GM12875 (cell line): ENCODE results near the gene GRK5.

Experiments used
- H3K4me3 ChIP-seq: one replicate; pipeline ENCODE4 v1.5.1; 2011; ENCODE audit warnings: low read depth, low read length, control low read depth
- CTCF ChIP-seq: IDR thresholded peaks from 2 replicates; pipeline ENCODE4 v1.5.1; 2011; ENCODE audit warnings: low read depth, mild to moderate bottlenecking, control low read depth, inconsistent platforms, low read length, moderate library complexity, borderline replicate concordance; ENCODE audit not compliant: insufficient read depth

Gene GRK5

DNA sequence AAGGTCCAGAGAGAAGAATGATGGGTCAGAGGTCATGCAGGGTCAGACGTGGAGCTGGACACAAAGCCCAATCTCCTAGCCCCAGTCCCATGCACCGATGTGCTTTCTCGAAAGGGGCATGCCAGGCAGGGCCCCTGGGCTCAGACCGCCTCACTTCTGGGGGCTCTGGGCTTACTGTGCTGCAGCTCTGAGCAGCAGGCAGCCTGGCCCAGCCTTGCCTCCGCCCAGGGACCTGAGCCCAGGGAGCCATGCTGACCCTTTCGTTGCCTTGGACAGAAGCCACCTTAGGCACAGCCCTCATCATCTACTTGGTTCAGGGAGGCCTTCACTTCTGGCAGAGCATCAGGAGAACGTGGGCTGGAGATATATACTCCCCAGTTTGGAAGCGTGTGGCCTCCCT lies 161.2 kb downstream of the GRK5 start:
- TF ChIP-seq CTCF, result no peak

DNA sequence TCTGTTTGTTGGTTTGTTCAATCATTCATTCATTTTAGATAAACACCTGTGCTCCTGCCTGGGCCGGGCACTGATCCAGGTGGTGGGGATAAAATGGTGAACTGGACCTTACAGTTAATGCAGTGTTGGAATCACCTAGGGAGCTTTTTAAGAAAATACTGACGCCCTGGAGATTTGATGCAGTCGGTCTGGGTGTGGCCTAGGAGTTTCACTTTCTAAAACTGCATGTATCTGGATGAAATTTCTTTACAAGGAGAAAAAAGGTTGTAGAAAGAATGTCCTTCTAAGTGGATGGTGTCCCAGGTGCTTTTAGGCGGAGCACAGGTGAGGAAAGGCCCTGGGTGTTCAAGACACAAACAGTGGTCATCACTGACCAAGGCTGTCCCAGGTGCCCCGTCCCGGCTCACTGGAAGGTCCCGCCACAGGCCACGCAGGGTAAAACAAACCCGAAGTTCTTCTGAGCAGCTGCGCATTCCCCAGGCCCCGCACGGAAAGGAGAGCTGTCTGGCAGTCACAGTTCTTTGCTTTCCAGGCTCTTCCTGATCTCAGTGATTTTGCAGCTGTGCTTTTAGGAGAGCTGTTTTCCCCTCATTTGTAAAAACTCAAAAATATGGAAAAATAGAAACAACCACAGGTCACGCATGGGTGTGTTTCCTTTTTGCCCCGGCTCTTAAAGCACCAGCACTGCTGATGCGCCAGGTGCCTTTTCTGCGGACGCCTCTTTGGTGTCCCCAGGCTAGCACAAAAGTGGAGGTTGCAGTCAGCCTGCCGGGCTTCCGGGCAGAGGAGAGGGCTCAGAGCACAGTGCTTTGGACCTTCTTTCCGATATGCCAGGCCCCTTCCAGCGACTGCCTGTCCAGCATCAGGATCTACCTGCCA lies 161.9 kb downstream of the GRK5 start:
- TF ChIP-seq CTCF, result no peak
- peak overlapping the region; percentile 44 for H3K4me3 ChIP-seq

More for the DNA sequence above, 161.2 kb downstream of the GRK5 start:
- H3K4me3 ChIP-seq, result no peak overlapping the region

DNA sequence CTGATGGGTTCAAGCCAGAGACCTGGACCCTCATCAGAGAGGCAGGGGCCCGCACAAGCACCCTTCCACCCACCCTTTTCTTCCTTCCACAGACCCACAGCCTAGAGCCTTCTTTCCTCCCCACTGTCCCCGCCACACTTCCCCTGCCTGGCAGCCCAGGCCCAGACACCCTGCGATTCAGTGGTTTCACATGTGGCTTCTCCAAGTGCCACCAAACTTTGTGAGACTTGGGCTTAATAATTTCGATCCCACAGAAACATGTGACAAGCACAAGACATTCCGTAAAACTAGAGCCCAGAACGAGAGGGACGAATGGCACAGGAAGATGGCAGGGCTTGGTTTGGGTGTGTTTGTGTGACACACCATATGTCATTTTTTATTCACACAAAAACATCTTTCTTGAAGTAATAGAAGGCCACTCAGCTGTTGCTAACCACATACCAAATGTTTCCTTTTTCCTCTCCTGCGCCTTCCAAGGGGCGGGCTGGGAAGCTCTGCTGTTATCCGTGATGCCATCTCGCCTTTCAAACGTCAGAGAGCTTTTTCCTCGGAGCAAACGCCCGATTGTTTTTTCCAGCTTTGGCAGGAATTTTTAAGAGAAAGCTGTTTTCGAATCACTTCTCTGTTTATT lies 162.9 kb downstream of the GRK5 start:
- TF ChIP-seq CTCF, result no peak
- peak overlapping the region; percentile 8 for H3K4me3 ChIP-seq

DNA sequence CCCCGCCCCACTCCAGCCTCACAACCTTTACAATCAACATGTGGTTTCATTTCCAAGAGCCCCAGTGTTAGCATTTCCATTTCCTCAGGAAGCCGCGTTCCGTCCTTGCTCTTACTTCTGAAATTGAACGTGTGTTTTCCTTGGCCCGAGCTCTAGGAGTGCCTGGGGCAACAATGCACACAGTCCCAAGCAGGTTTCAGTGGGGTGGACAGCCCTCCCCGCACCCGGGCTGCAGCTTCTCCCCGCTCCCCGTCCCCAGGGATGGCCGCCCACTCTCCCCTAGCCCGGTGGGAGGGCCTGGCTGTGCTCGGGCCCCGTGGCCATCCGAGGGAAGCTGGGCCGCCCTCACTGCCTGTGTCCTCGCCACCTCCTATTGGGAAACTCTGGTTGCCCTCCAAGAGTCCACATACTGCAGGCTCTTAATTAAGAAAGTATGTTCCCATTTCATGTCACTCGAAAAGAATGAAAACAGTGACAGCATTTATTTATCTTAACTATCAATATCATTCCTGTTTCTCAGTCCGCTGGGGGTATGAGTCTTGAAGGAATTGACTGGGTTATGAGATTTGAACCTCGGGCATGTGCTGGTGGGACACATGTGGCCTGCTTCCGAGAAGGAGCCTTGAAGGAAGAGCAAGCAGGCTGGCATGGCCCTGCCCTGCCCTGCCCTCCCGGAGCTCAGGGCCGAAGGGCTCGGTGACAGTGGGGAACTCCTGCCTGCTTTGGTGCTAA lies 163.8 kb downstream of the GRK5 start:
- no peak overlapping the region for H3K4me3 ChIP-seq
- TF ChIP-seq CTCF, result no peak

DNA sequence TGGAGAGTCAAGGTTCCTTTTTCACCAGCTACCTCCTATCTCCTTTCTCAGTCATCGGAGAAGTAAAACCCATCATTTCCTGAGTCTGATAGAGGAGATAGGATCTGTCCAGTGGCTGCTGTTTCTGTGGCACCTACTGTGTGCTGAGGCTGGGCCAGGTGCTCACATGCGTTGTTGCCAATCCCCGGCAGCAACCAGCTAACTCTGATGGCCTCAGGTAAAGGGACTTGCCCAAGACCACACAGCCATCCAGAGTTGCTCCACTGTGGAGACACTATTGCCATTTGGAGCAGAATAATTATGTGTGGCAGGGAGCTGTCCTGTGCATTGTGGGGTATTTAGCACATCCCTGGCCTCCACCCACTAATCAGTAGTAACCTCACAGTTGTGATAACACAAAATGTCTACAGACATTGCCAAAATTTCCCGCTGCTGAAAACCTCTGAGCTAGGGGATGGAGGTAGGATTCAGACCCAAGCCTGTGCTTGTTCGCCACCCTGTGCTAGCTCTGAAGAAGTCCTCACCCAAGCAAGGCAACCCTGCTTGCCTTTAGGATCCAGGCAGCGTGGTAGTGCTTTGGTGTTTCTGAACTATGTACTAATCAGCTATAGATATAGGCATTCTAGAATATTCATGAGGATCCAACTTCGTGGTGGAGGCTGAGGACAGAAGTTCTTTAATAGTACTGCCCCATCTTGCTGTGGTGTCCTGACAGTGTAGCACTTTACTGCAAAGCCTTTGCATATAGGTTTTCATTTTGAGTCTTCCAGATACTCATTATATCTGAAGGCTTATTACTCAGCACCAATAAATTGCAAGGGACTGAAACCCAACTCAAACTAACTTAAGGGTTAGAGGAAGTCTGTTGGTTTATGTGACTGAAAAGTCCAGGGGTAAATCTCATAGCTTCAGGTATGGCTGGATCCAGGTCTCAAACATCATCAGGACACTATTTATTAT lies 164.6 kb downstream of the GRK5 start:
- no peak for TF ChIP-seq CTCF
- H3K4me3 ChIP-seq, result no peak overlapping the region

GRCh38 chr10:119373294-119374102 lies 166.1 kb downstream of the GRK5 start:
- no peak for TF ChIP-seq CTCF
- H3K4me3 ChIP-seq, result no peak overlapping the region
